Smooth muscle cell (in vitro differentiated cells): ENCODE data around the gene HYAL3. TPM values are rescaled to one million over a fixed set of nuclear protein-coding genes. Genes with fewer than 3 reads are reported as not detected.
"Not testable (repeated sequence)": the region's sequence is repeated elsewhere in the genome, so short reads cannot be mapped to it uniquely, and the experiment has no call there.

Experiments
- DNase-seq: peaks from one replicate; lab custom pipeline; 2025; ENCODE audit not compliant: unreplicated experiment; lab: John Stamatoyannopoulos, UW
- H2AFZ ChIP-seq: fragments of 200-600 bp; sonication (generic); 2 replicates; pipeline ENCODE4 v1.6.0; 2016; ENCODE audit warnings: antibody characterized with exemption, low read depth, mild to moderate bottlenecking
- H3F3A ChIP-seq: fragments of 200-600 bp; sonication (generic); 2 replicates; pipeline ENCODE4 v1.6.0; 2017; ENCODE audit warnings: antibody characterized with exemption, low read depth
- H3K27ac ChIP-seq: fragments of 200-600 bp; sonication (generic); 2 replicates; pipeline ENCODE4 v1.5.1; 2016; ENCODE audit warnings: low read depth, mild to moderate bottlenecking
- H3K27me3 ChIP-seq: fragments of 200-600 bp; sonication (generic); 2 replicates; pipeline ENCODE4 v1.6.1; 2016; ENCODE audit warnings: low read depth, mild to moderate bottlenecking
- H3K36me3 ChIP-seq: fragments of 200-600 bp; sonication (generic); 2 replicates; pipeline ENCODE4 v1.5.1; 2016; ENCODE audit warnings: low read depth
- H3K4me1 ChIP-seq: fragments of 200-600 bp; sonication (generic); 2 replicates; pipeline ENCODE4 v1.5.1; 2016; ENCODE audit warnings: low read depth
- H3K4me2 ChIP-seq: fragments of 200-600 bp; sonication (generic); 2 replicates; pipeline ENCODE4 v1.6.0; 2016; ENCODE audit warnings: mild to moderate bottlenecking
- H3K4me3 ChIP-seq: fragments of 200-600 bp; sonication (generic); 2 replicates; pipeline ENCODE4 v1.5.1; 2016; ENCODE audit warnings: mild to moderate bottlenecking
- H3K79me2 ChIP-seq: fragments of 200-600 bp; sonication (generic); 2 replicates; pipeline ENCODE4 v1.6.0; 2016; ENCODE audit warnings: low read depth, mild to moderate bottlenecking
- H3K9ac ChIP-seq: fragments of 200-600 bp; sonication (generic); 2 replicates; pipeline ENCODE4 v1.6.0; 2016; ENCODE audit warnings: low read depth
- H3K9me3 ChIP-seq: fragments of 200-600 bp; sonication (generic); replicated peaks from 2 replicates; pipeline ENCODE4 v1.5.1; 2016; ENCODE audit warnings: low read depth
- H4K20me1 ChIP-seq: fragments of 200-600 bp; sonication (generic); 2 replicates; pipeline ENCODE4 v1.6.0; 2016; ENCODE audit warnings: low read depth
- WGBS: methylation state at CpG from one replicate; pipeline ENCODE4 v1.1.7; 2016; ENCODE audit warnings: low lambda C conversion rate; 5-methylcytosine and 5-hydroxymethylcytosine counted together
- polyA plus RNA-seq: library from polyadenylated mRNA; unstranded; fragments of >200 nt; fragmentation: Nextera tagmentation; extraction: Ambion mirVana; gene quantifications from 2 replicates; pipeline ENCODE4 v1.2.1, GENCODE V29; 2016
- total RNA-seq: library from RNA; depleted of rRNA; stranded (reverse); fragments of >200 nt; gene quantifications from 2 replicates; pipeline ENCODE4 v1.2.3, GENCODE V29; 2014
- TF ChIP-seq, protein P1 (sequence below): fragments of 200-600 bp; sonication (generic); IDR thresholded peaks from 2 replicates; pipeline ENCODE4 v1.5.1; 2017; ENCODE audit warnings: borderline replicate concordance, mild to moderate bottlenecking, antibody characterized with exemption; ENCODE audit not compliant: insufficient read depth, poor library complexity, severe bottlenecking

Gene HYAL3
- total and polyA plus RNA-seq, 2 experiments from 2014 or later: 2.5 to 3.7 TPM

DNA sequence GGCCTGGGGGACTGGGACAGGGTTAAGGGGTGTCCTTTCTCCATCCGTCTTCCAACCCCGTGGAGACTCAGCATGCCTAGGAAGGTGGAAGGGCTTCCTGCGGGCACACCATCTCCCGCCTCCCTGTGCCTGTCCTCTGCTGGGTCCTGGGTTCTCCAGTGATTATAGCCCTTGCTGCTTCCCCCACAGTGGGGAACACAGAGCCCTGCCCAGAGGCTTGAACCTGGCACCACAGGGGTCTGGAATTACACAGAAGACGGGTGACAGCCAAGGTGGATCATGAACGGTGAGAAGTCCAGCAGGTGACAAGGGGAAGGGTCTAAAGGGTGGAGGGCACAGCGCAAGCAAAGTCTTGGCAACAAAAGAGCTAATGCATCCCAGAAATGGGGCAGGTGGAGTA lies 36.4 kb downstream of the HYAL3 start:
- 95% methylated on average over 7 of the region's 7 CpGs for WGBS
- Histone ChIP-seq H3K36me3 (no peaks in the 10 kb centered on the region), H3K27ac (peak overlapping the region; percentile 75), H4K20me1 (no peaks in the 10 kb centered on the region), H3K27me3 (no peaks in the 10 kb centered on the region), H3K4me2 (no peak overlapping the region), H2AFZ (no peak overlapping the region), H3K4me3 (no peak overlapping the region), H3K79me2 (no peaks in the 10 kb centered on the region), H3F3A (peaks cover 27% of the 10 kb centered on the region), H3K9me3 (no peaks in the 10 kb centered on the region), H3K4me1 (peaks cover 48% of the 10 kb centered on the region), H3K9ac (no peak overlapping the region)
- DNase-seq: no peak
- TF ChIP-seq, protein P1, sequence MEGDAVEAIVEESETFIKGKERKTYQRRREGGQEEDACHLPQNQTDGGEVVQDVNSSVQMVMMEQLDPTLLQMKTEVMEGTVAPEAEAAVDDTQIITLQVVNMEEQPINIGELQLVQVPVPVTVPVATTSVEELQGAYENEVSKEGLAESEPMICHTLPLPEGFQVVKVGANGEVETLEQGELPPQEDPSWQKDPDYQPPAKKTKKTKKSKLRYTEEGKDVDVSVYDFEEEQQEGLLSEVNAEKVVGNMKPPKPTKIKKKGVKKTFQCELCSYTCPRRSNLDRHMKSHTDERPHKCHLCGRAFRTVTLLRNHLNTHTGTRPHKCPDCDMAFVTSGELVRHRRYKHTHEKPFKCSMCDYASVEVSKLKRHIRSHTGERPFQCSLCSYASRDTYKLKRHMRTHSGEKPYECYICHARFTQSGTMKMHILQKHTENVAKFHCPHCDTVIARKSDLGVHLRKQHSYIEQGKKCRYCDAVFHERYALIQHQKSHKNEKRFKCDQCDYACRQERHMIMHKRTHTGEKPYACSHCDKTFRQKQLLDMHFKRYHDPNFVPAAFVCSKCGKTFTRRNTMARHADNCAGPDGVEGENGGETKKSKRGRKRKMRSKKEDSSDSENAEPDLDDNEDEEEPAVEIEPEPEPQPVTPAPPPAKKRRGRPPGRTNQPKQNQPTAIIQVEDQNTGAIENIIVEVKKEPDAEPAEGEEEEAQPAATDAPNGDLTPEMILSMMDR: no peak

DNA sequence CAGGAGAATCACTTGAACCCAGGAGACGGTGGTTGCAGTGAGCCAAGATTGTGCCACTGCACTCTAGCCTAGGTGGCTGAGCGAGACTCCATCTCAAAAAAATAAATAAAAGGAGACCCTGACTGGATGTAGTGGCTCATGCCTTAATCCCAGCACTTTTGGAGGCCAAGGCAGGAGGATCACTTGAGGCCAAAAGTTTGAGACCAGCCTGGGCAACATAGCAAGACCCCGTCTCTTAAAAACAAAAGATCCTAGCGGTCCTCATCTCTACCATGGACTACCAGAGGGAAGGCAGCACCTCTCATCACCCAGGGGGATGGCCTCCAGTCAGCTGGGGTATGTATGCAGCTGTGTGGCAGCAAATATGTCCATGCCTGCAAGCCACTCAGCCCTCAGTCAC lies 37.0 kb downstream of the HYAL3 start:
- 98% methylated on average over 4 of the region's 4 CpGs for WGBS
- not testable (repeated sequence) for H2AFZ ChIP-seq, H3K4me3 ChIP-seq, DNase-seq, H3K79me2 ChIP-seq, H4K20me1 ChIP-seq, H3K9me3 ChIP-seq, H3K36me3 ChIP-seq, H3K27me3 ChIP-seq, H3K9ac ChIP-seq, H3K27ac ChIP-seq, H3K4me2 ChIP-seq
- Histone ChIP-seq H3F3A (peaks cover 32% of the 10 kb centered on the region), H3K4me1 (peaks cover 46% of the 10 kb centered on the region)

DNA sequence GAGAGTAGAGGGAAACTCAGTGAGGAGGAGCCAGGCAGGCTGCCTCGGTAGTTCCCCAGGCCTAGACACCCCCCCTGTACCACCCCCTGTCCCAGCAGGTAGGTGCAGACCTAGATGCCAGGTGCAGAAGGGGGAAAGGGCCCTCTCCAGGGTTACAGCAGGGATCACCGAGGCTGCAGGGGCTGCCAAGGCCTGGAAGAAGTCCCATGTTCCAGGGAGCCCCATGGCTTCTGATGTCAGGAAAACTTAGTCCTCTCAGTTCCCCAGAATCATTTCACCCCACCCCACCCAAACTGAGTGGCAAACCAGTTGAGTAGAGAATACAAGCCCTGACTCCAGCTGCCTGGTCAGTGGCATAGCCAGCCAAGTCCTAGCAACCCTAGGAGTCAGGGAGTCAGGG lies 37.7 kb downstream of the HYAL3 start:
- DNase-seq: no peak
- H3K27ac ChIP-seq: peak overlapping the region; percentile 98
- WGBS: 91% methylated on average over 2 of the region's 2 CpGs
- no peak overlapping the region for H3K9ac ChIP-seq
- peaks cover 39% of the 10 kb centered on the region for H3K4me1 ChIP-seq
- no peaks in the 10 kb centered on the region for H3K27me3 ChIP-seq
- H4K20me1 ChIP-seq: peaks cover 2% of the 10 kb centered on the region
- H3K36me3 ChIP-seq: no peaks in the 10 kb centered on the region
- peaks cover 32% of the 10 kb centered on the region for H3F3A ChIP-seq
- TF ChIP-seq, protein P1: no peak
- no peak overlapping the region for H2AFZ ChIP-seq
- H3K9me3 ChIP-seq: no peaks in the 10 kb centered on the region
- H3K4me3 ChIP-seq: no peak overlapping the region
- H3K4me2 ChIP-seq: peak overlapping the region; percentile 89
- no peaks in the 10 kb centered on the region for H3K79me2 ChIP-seq

DNA sequence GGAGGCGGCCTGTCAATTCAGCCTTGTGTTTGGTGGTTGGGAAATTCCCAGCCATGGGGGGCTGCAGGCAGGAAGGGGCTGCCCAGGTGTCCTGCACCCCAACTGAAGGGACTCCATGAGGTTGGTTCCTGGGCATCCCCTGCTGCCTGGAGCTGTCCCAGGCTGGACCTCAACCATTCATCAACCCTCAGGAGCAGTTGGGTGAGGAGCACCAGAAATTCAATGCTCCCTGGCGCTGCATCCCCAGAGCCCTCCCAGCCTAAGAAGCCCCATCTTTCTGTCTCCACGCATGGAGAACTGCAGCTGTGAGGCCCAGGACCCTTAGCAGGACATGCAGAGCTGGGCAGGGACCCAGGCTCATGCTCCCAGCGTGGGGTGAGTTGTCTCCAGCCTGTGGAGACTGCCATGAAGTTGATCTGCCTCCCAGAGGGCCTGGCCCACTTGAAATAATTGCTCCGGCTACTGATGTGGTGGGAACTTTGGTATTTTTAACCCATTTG lies 38.2 kb downstream of the HYAL3 start:
- TF ChIP-seq, protein P1: no peak
- Histone ChIP-seq H3K4me1 (peaks cover 34% of the 10 kb centered on the region), H2AFZ (no peak overlapping the region), H3K79me2 (no peaks in the 10 kb centered on the region), H3K36me3 (no peaks in the 10 kb centered on the region), H3K9me3 (no peaks in the 10 kb centered on the region), H3K4me3 (peak overlapping the region; percentile 64), H3K4me2 (peak overlapping the region; percentile 89), H3F3A (peaks cover 32% of the 10 kb centered on the region), H3K27me3 (no peaks in the 10 kb centered on the region), H3K27ac (peak overlapping the region; percentile 98), H4K20me1 (peaks cover 8% of the 10 kb centered on the region), H3K9ac (peak overlapping the region; percentile 99)
- 81% methylated on average over 5 of the region's 5 CpGs for WGBS
- no peak for DNase-seq
